Panc1 (cell line): Measurements from ENCODE around the gene EDN3. TPM values are rescaled to one million over a fixed set of nuclear protein-coding genes. Genes with fewer than 3 reads are reported as not detected.

Experiments used
- ATAC-seq: fragments of 200-7000 bp; cut with Tn5 transposase; 2 replicates; pipeline ENCODE4 v1.9.1; 2020; ENCODE audit warnings: mild to moderate bottlenecking, moderate library complexity
- BruUV-seq: library from RNA; stranded (reverse); fragments of 400-500 nt; replicated peaks from 2 replicates; lab custom pipeline; 2021; lab: Mats Ljungman, UMichigan
- CTCF ChIA-PET: fragments of 300-600 bp; sonication (Branson Sonifier 250); formaldehyde crosslinking; loops from one replicate; lab custom pipeline; 2022; ENCODE audit warnings: antibody characterized with exemption; lab: Charles Lee
- POLR2A ChIA-PET: fragments of 300-600 bp; sonication (Branson Sonifier 250); formaldehyde crosslinking; loops from one replicate; lab custom pipeline; 2022; ENCODE audit warnings: antibody characterized with exemption; lab: Charles Lee
- DNase-seq: peaks from one replicate; pipeline ENCODE4 v3.0.0-alpha.2; 2010; ENCODE audit warnings: low read depth, low spot score
- H3K27ac ChIP-seq: 2 replicates; pipeline ENCODE4 v1.5.1; 2011; ENCODE audit warnings: mild to moderate bottlenecking, low read length, inconsistent platforms
- H3K27me3 ChIP-seq: fragments of 200-500 bp; sonication (Bioruptor generic); 2 replicates; pipeline ENCODE4 v1.6.0; 2014; ENCODE audit warnings: low read length, inconsistent platforms; ENCODE audit not compliant: control insufficient read depth, insufficient read depth
- H3K36me3 ChIP-seq: fragments of 200-500 bp; sonication (Bioruptor generic); 2 replicates; pipeline ENCODE4 v1.5.1; 2014; ENCODE audit warnings: inconsistent platforms, mild to moderate bottlenecking, low read length, moderate library complexity; ENCODE audit not compliant: control insufficient read depth, insufficient read depth
- H3K4me1 ChIP-seq: 2 replicates; pipeline ENCODE4 v1.5.1; 2011; ENCODE audit warnings: inconsistent platforms, mild to moderate bottlenecking, low read length, moderate library complexity; ENCODE audit not compliant: control insufficient read depth, insufficient read depth
- H3K4me3 ChIP-seq, 2 experiments: 2 replicates each; pipeline ENCODE4 v1.5.1; 2011 to 2012; ENCODE audit warnings: low read depth in 2 of 2, low read length in 2 of 2, mild to moderate bottlenecking in 2 of 2, inconsistent platforms in 1 of 2, moderate library complexity in 1 of 2
- H3K9me3 ChIP-seq: fragments of 200-500 bp; sonication (Bioruptor generic); 2 replicates; pipeline ENCODE4 v1.5.1; 2014; ENCODE audit warnings: low read depth, mild to moderate bottlenecking, inconsistent platforms, low read length, moderate library complexity; ENCODE audit not compliant: control insufficient read depth, insufficient read depth
- POLR2AphosphoS5 ChIP-seq: IDR thresholded peaks from 2 replicates; pipeline ENCODE4 v1.6.1; 2012; ENCODE audit warnings: mild to moderate bottlenecking, low read depth, low read length, moderate library complexity
- SIN3A ChIP-seq: IDR thresholded peaks from 2 replicates; pipeline ENCODE4 v1.6.1; 2012; ENCODE audit warnings: low read depth, mild to moderate bottlenecking, low read length, moderate library complexity, borderline replicate concordance; ENCODE audit not compliant: insufficient read depth
- TCF7L2 ChIP-seq: IDR thresholded peaks from 2 replicates; pipeline ENCODE4 v1.6.1; 2011; ENCODE audit warnings: mild to moderate bottlenecking, low read depth, low read length, inconsistent platforms
- in situ Hi-C: cut with HindIII; loops from 2 replicates; pipeline ENCODE4 v1.10.0; 2016; ENCODE audit warnings: low sequenced_read_pairs, low pct_unique_long_range_greater_than_20kb
- intact Hi-C: fragments of 100-400 bp; cut with micrococcal nuclease; formaldehyde crosslinking; loops from one replicate; pipeline ENCODE4 v1.10.0; 2022; ENCODE audit not compliant: unreplicated experiment
- total RNA-seq: library from RNA; stranded (reverse); gene quantifications from one replicate; pipeline ENCODE4 v1.2.1, GENCODE V29; 2021; ENCODE audit not compliant: unreplicated experiment
- TF ChIP-seq, protein P1 (sequence below): fragments of 450-650 bp; IDR thresholded peaks from 2 replicates; pipeline ENCODE4 v1.5.1; 2017; ENCODE audit warnings: mild to moderate bottlenecking
- TF ChIP-seq, protein P2 (sequence below), 2 experiments: IDR thresholded peaks; 2 replicates each; pipeline ENCODE4 v1.6.1; 2011 to 2012; ENCODE audit warnings: low read depth in 2 of 2, control low read depth in 1 of 2, low read length in 1 of 2, mild to moderate bottlenecking in 1 of 2, moderate library complexity in 1 of 2; ENCODE audit not compliant: insufficient read depth in 1 of 2

Gene EDN3
- total RNA-seq, 1 experiment from 2014 or later: not detected

DNA sequence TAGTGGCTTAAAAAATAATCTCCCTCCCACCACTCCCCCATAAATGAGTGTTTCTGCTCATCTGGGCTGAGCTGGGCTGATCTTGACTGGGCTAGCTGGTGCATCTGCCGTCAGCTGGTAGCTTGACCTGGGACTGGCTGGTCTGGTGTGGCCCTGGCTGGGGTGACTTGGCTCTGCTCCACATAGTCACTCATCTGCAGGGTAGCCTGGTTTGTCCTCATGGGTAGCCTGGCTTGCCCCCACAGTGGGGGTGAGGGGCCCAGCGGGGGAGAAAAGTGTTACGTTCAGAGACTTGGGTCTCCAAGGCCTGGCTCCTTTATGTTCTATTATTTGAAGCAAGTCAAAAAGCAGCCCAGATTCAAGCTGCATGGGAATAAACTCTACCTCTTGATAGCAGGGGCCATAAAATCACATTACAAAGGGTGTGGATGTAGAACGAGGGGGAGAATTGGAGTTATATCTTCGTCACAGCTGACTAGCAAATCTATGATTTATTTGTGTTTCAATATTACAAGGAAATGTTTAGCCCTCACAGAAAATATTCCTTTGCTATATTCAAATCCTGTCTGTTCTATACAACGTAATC is 32.9 kb downstream of the EDN3 start:
- no peaks in the 10 kb centered on the region for H3K4me1 ChIP-seq
- POLR2A ChIA-PET: no interaction called here
- intact Hi-C loops: no loop called here
- no peaks in the 10 kb centered on the region for H3K9me3 ChIP-seq
- H3K36me3 ChIP-seq: no peaks in the 10 kb centered on the region
- no TSS peak for BruUV-seq
- DNase-seq (no peak), ATAC-seq (no peak)
- CTCF ChIA-PET: interaction anchor here (0.6 kb wide), 1 partner anchor 639 kb away, joined by 3 read pairs; no protein-coding TSS in a partner anchor
- H3K4me3 ChIP-seq: no peak overlapping the region
- H3K27me3 ChIP-seq: peaks cover under 1% of the 10 kb centered on the region; the same call in 1 of the 2 replicates
- TF ChIP-seq, protein P1, sequence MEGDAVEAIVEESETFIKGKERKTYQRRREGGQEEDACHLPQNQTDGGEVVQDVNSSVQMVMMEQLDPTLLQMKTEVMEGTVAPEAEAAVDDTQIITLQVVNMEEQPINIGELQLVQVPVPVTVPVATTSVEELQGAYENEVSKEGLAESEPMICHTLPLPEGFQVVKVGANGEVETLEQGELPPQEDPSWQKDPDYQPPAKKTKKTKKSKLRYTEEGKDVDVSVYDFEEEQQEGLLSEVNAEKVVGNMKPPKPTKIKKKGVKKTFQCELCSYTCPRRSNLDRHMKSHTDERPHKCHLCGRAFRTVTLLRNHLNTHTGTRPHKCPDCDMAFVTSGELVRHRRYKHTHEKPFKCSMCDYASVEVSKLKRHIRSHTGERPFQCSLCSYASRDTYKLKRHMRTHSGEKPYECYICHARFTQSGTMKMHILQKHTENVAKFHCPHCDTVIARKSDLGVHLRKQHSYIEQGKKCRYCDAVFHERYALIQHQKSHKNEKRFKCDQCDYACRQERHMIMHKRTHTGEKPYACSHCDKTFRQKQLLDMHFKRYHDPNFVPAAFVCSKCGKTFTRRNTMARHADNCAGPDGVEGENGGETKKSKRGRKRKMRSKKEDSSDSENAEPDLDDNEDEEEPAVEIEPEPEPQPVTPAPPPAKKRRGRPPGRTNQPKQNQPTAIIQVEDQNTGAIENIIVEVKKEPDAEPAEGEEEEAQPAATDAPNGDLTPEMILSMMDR: no peak
- no peak overlapping the region for H3K27ac ChIP-seq
- in situ Hi-C loops: no loop called here

DNA sequence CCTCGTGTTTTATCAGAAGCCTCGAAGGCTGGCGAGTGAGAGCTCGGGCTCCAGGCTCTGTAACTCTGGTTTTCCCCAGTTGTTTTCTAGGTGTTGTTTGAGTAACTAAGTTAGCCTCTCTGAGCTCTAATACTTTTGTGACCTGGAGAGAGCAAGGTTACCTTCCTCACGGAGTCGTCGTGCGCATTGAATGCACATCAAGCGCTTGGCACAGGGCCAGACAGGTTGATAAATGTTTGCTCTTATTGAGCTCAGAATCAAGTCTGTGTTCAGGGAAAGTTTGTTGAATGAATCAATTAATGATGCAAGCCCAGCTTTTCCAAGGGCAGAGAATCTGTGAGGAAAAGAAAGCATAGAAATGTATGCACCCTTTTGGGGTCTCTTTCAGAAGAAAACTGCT is 33.5 kb downstream of the EDN3 start:
- DNase-seq: no peak
- TF ChIP-seq SIN3A: no peak
- TF ChIP-seq, protein P2, sequence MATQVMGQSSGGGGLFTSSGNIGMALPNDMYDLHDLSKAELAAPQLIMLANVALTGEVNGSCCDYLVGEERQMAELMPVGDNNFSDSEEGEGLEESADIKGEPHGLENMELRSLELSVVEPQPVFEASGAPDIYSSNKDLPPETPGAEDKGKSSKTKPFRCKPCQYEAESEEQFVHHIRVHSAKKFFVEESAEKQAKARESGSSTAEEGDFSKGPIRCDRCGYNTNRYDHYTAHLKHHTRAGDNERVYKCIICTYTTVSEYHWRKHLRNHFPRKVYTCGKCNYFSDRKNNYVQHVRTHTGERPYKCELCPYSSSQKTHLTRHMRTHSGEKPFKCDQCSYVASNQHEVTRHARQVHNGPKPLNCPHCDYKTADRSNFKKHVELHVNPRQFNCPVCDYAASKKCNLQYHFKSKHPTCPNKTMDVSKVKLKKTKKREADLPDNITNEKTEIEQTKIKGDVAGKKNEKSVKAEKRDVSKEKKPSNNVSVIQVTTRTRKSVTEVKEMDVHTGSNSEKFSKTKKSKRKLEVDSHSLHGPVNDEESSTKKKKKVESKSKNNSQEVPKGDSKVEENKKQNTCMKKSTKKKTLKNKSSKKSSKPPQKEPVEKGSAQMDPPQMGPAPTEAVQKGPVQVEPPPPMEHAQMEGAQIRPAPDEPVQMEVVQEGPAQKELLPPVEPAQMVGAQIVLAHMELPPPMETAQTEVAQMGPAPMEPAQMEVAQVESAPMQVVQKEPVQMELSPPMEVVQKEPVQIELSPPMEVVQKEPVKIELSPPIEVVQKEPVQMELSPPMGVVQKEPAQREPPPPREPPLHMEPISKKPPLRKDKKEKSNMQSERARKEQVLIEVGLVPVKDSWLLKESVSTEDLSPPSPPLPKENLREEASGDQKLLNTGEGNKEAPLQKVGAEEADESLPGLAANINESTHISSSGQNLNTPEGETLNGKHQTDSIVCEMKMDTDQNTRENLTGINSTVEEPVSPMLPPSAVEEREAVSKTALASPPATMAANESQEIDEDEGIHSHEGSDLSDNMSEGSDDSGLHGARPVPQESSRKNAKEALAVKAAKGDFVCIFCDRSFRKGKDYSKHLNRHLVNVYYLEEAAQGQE (IDR thresholded peaks at IDR 0.05; ENCODE audit: insufficient read depth in 1 of 2, low read depth in 2 of 2, low read length in 1 of 2): no peak
- TF ChIP-seq, protein P1: no peak
- no peak for TF ChIP-seq TCF7L2
- TF ChIP-seq POLR2AphosphoS5: no peak
- Histone ChIP-seq H3K4me1 (no peaks in the 10 kb centered on the region), H3K36me3 (no peaks in the 10 kb centered on the region), H3K27me3 (no peaks in the 10 kb centered on the region), H3K9me3 (no peaks in the 10 kb centered on the region), H3K4me3 (no peak overlapping the region), H3K27ac (no peak overlapping the region)
- POLR2A ChIA-PET: no interaction called here
- in situ Hi-C loops: no loop called here
- BruUV-seq: no TSS peak
- CTCF ChIA-PET: no interaction called here
- intact Hi-C loops: no loop called here
- no peak for ATAC-seq
